GM18873 (cell line): ENCODE measurements around the gene HOXD13.

Experiments used
- ATAC-seq: cut with Tn5 transposase; IDR thresholded peaks from one replicate; pipeline ENCODE4 v1.9.1; 2021; ENCODE audit warnings: mild to moderate bottlenecking, moderate library complexity, moderate number of reproducible peaks; ENCODE audit not compliant: unreplicated experiment, low FRiP score

The HOXD13 gene

GRCh38 chr2:176080540-176081375 lies 11.8 kb upstream of the HOXD13 start:
- no peak for ATAC-seq

GRCh38 chr2:176081376-176081836 lies 11.1 kb upstream of the HOXD13 start:
- no peak for ATAC-seq

GRCh38 chr2:176081837-176082524 lies 10.5 kb upstream of the HOXD13 start:
- no peak for ATAC-seq

GRCh38 chr2:176082525-176082823 lies 10.0 kb upstream of the HOXD13 start:
- no peak for ATAC-seq

GRCh38 chr2:176082824-176083751 lies 9.4 kb upstream of the HOXD13 start:
- no peak for ATAC-seq

- ATAC-seq: no peak
Measured at GRCh38 chr2:176083796-176084261, 8.7 kb upstream of the HOXD13 start, which contains the start of gene EVX2. EVX2 (minus strand) TSS chr2:176083962; CDS start chr2:176083776, 186 bp downstream.

- no peak for ATAC-seq
Measured at GRCh38 chr2:176084611-176085119, 7.9 kb upstream of the HOXD13 start.

GRCh38 chr2:176085120-176085788 lies 7.3 kb upstream of the HOXD13 start:
- no peak for ATAC-seq

GRCh38 chr2:176085861-176086771 lies 6.4 kb upstream of the HOXD13 start:
- no peak for ATAC-seq

- no peak for ATAC-seq
Measured at GRCh38 chr2:176087330-176088047, 5.0 kb upstream of the HOXD13 start.

GRCh38 chr2:176088048-176088936 lies 4.2 kb upstream of the HOXD13 start:
- no peak for ATAC-seq

- ATAC-seq: no peak
Measured at GRCh38 chr2:176088937-176089842, 3.3 kb upstream of the HOXD13 start.

GRCh38 chr2:176089843-176090395 lies 2.6 kb upstream of the HOXD13 start:
- ATAC-seq: no peak

- ATAC-seq: no peak
Measured at GRCh38 chr2:176090862-176091261, 1.7 kb upstream of the HOXD13 start.

- no peak for ATAC-seq
Measured at GRCh38 chr2:176091329-176092258, 927 bp upstream of the HOXD13 start.
